ENCODE data around the gene PMM2.

PMM2 gene

DNA sequence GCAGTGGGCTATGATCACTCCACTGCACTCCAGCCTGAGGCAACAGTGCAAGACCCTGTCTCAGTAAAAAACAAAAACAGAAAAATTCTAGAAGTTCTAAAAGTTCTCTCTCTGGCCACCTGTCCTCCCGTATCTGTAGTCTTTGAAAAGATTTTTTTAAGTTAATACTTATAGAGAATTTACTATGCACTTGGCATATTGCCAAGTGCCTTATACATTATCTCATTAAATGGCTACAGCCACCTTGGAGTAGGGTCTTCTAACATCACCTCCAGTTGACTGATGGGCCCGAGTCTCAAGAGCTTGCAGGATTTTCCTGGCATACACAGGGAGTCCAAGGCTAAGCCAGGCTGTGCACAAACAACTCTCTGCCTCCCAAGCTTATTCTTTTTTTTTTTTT lies 44.9 kb upstream of the PMM2 start:
- Histone ChIP-seq H4K20me1 (ENCODE audit: insufficient read depth, low read length) (no peaks in the 10 kb centered on the region), H3K36me3 (ENCODE audit: insufficient read depth, low read length) (0 out of 2 replicates have a peak, but pooled peaks cover 11% of the 10 kb centered on the region), H3K4me1 (ENCODE audit: insufficient read depth, low read length) (no peaks in the 10 kb centered on the region), H3K9me3 (ENCODE audit: insufficient read depth, low read length, severe bottlenecking) (no peaks in the 10 kb centered on the region), H3K4me2 (ENCODE audit: insufficient read depth, low read length) (no peak overlapping the region), H3K79me2 (ENCODE audit: insufficient read depth, low read length) (no peaks in the 10 kb centered on the region), H3K27ac (ENCODE audit: low read length) (no peak overlapping the region), H2AFZ (ENCODE audit: low read depth, low read length) (no peak overlapping the region), H3K4me3 (ENCODE audit: low read depth in 1 of 2, low read length in 2 of 2) (no peak overlapping the region), H3K27me3 (ENCODE audit: insufficient read depth, low read length, poor library complexity) (no peaks in the 10 kb centered on the region), H3K9ac (ENCODE audit: low read depth, low read length) (no peak overlapping the region)
- DNase-seq (no peak), ATAC-seq (ENCODE audit: insufficient read depth, low read depth) (no peak)
- no peak for TF ChIP-seq EZH2 (IDR thresholded peaks at IDR 0.05; ENCODE audit: borderline replicate concordance, low read depth, low read length, severe bottlenecking)
- TF ChIP-seq, protein P1, sequence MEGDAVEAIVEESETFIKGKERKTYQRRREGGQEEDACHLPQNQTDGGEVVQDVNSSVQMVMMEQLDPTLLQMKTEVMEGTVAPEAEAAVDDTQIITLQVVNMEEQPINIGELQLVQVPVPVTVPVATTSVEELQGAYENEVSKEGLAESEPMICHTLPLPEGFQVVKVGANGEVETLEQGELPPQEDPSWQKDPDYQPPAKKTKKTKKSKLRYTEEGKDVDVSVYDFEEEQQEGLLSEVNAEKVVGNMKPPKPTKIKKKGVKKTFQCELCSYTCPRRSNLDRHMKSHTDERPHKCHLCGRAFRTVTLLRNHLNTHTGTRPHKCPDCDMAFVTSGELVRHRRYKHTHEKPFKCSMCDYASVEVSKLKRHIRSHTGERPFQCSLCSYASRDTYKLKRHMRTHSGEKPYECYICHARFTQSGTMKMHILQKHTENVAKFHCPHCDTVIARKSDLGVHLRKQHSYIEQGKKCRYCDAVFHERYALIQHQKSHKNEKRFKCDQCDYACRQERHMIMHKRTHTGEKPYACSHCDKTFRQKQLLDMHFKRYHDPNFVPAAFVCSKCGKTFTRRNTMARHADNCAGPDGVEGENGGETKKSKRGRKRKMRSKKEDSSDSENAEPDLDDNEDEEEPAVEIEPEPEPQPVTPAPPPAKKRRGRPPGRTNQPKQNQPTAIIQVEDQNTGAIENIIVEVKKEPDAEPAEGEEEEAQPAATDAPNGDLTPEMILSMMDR (IDR thresholded peaks at IDR 0.05; ENCODE audit: borderline replicate concordance, extremely low read depth, low read length, poor library complexity, severe bottlenecking) = no peak

DNA sequence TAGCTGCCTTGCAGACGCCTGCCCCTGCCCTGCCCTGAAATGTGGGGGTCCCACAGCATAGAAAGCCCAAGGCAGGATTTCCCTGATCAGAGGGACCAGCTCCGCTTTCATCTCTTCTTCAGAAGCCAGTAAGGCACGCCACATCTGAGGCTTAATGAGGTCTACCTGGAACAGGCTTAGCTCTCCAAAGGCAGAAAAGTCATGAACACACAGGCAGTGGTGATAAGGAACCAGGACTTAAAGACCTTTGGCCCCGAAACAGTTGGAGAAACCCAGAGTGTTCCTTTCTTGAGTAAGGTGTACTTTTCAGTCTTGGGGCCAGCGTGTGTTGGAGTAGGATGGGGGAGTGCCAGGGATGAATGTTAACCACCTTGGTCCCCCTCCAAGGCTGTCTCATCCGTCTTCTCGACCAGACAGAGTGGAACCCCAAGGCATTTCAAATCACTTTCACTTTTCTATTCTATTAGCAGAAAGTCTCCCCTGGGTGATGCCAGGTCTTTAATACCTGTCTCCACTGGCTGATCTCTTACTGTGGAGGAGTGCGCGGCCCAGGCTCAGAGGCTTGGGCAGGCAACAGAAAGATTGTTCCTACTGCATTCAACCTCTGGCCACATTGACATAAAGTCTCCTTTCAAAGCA lies 44.1 kb upstream of the PMM2 start:
- H3K4me2 ChIP-seq (ENCODE audit: insufficient read depth, low read length) = no peak overlapping the region
- no peaks in the 10 kb centered on the region for H3K9me3 ChIP-seq (ENCODE audit: insufficient read depth, low read length, severe bottlenecking)
- H2AFZ ChIP-seq (ENCODE audit: low read depth, low read length) = no peak overlapping the region
- TF ChIP-seq, protein P1 (IDR thresholded peaks at IDR 0.05; ENCODE audit: borderline replicate concordance, extremely low read depth, low read length, poor library complexity, severe bottlenecking) = no peak
- no peak for TF ChIP-seq EZH2 (IDR thresholded peaks at IDR 0.05; ENCODE audit: borderline replicate concordance, low read depth, low read length, severe bottlenecking)
- H3K4me1 ChIP-seq (ENCODE audit: insufficient read depth, low read length) = no peaks in the 10 kb centered on the region
- no peaks in the 10 kb centered on the region for H4K20me1 ChIP-seq (ENCODE audit: insufficient read depth, low read length)
- DNase-seq (peak; percentile 30), ATAC-seq (ENCODE audit: insufficient read depth, low read depth) (peak; percentile 62)
- H3K4me3 ChIP-seq (ENCODE audit: low read depth in 1 of 2, low read length in 2 of 2) = no peak overlapping the region
- no peaks in the 10 kb centered on the region for H3K79me2 ChIP-seq (ENCODE audit: insufficient read depth, low read length)
- H3K27me3 ChIP-seq (ENCODE audit: insufficient read depth, low read length, poor library complexity) = no peaks in the 10 kb centered on the region
- H3K27ac ChIP-seq (ENCODE audit: low read length) = no peak overlapping the region
- 0 out of 2 replicates have a peak, but pooled peaks cover 11% of the 10 kb centered on the region for H3K36me3 ChIP-seq (ENCODE audit: insufficient read depth, low read length)
- H3K9ac ChIP-seq (ENCODE audit: low read depth, low read length) = no peak overlapping the region

DNA sequence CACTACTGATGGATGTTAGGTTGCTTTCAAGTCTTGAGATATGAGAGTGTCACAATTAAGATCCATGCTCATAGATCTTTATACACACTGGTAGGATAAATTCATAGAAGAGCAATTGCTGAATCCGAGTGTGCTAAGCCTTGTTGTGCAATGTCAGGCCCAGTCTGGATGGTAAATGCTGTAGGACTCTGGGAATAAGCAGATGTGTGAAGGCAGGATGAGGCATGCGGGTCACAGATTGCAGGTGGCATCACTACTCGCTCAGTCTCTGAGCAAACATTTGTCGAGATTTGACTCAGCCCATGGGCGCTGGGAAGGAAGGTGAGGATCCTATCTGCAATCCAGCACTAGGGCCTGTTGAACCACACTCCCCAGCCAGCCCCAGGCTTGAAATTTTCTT lies 40.9 kb upstream of the PMM2 start:
- Histone ChIP-seq H3K4me2 (ENCODE audit: insufficient read depth, low read length) (no peak overlapping the region), H3K27ac (ENCODE audit: low read length) (no peak overlapping the region), H3K79me2 (ENCODE audit: insufficient read depth, low read length) (no peaks in the 10 kb centered on the region), H4K20me1 (ENCODE audit: insufficient read depth, low read length) (no peaks in the 10 kb centered on the region), H3K27me3 (ENCODE audit: insufficient read depth, low read length, poor library complexity) (no peaks in the 10 kb centered on the region), H3K4me3 (ENCODE audit: low read depth in 1 of 2, low read length in 2 of 2) (no peak overlapping the region), H2AFZ (ENCODE audit: low read depth, low read length) (no peak overlapping the region), H3K9me3 (ENCODE audit: insufficient read depth, low read length, severe bottlenecking) (no peaks in the 10 kb centered on the region), H3K4me1 (ENCODE audit: insufficient read depth, low read length) (no peaks in the 10 kb centered on the region), H3K9ac (ENCODE audit: low read depth, low read length) (no peak overlapping the region), H3K36me3 (ENCODE audit: insufficient read depth, low read length) (0 out of 2 replicates have a peak, but pooled peaks cover 2% of the 10 kb centered on the region)
- ATAC-seq (ENCODE audit: insufficient read depth, low read depth) (no peak), DNase-seq (no peak)
- no peak for TF ChIP-seq EZH2 (IDR thresholded peaks at IDR 0.05; ENCODE audit: borderline replicate concordance, low read depth, low read length, severe bottlenecking)
- TF ChIP-seq, protein P1 (IDR thresholded peaks at IDR 0.05; ENCODE audit: borderline replicate concordance, extremely low read depth, low read length, poor library complexity, severe bottlenecking) = no peak
